ENCODE results near the gene LZTS3. TPM values are rescaled to one million over a fixed set of nuclear protein-coding genes. Genes with fewer than 3 reads are reported as not detected.
"Not testable (repeated sequence)": the region's sequence is repeated elsewhere in the genome, so short reads cannot be mapped to it uniquely, and the experiment has no call there.

The LZTS3 gene
- total RNA-seq, 1 donor from 2014 or later, result 14.2 TPM

DNA sequence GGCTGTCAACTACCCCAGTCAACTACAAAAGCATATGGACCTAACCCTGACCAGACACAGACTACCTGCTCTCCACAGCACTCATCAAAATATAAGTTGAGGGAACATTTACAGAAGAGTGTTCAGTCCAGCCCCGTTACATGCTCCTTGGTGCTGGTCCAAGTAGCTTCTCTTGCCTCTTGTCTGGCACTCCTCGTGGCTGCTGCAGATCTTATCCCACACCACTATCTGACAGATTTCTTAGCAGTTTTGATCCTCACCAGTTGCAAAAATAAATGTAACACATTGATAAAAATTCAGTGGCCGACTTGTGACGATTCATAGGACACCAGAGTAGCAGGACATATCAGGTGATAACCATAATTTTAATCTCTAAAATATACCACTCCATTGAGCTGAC is 44.3 kb downstream of the LZTS3 start:
- H3K27ac Mint-ChIP-seq, result no peak overlapping the region
- DNase-seq (ENCODE audit: low spot score in 2 of 2, unreplicated experiment in 2 of 2), result no peak
- no peaks in the 10 kb centered on the region for H3K27me3 Mint-ChIP-seq (ENCODE audit: low read depth)
- H3K9me3 Mint-ChIP-seq, result no peaks in the 10 kb centered on the region
- no peak overlapping the region for H3K4me3 Mint-ChIP-seq
- no peaks in the 10 kb centered on the region for H3K4me1 Mint-ChIP-seq
- TF ChIP-seq, protein P1, sequence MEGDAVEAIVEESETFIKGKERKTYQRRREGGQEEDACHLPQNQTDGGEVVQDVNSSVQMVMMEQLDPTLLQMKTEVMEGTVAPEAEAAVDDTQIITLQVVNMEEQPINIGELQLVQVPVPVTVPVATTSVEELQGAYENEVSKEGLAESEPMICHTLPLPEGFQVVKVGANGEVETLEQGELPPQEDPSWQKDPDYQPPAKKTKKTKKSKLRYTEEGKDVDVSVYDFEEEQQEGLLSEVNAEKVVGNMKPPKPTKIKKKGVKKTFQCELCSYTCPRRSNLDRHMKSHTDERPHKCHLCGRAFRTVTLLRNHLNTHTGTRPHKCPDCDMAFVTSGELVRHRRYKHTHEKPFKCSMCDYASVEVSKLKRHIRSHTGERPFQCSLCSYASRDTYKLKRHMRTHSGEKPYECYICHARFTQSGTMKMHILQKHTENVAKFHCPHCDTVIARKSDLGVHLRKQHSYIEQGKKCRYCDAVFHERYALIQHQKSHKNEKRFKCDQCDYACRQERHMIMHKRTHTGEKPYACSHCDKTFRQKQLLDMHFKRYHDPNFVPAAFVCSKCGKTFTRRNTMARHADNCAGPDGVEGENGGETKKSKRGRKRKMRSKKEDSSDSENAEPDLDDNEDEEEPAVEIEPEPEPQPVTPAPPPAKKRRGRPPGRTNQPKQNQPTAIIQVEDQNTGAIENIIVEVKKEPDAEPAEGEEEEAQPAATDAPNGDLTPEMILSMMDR (IDR thresholded peaks at IDR 0.05; ENCODE audit: unreplicated experiment), result no peak
- peaks cover 17% of the 10 kb centered on the region for H3K36me3 Mint-ChIP-seq

DNA sequence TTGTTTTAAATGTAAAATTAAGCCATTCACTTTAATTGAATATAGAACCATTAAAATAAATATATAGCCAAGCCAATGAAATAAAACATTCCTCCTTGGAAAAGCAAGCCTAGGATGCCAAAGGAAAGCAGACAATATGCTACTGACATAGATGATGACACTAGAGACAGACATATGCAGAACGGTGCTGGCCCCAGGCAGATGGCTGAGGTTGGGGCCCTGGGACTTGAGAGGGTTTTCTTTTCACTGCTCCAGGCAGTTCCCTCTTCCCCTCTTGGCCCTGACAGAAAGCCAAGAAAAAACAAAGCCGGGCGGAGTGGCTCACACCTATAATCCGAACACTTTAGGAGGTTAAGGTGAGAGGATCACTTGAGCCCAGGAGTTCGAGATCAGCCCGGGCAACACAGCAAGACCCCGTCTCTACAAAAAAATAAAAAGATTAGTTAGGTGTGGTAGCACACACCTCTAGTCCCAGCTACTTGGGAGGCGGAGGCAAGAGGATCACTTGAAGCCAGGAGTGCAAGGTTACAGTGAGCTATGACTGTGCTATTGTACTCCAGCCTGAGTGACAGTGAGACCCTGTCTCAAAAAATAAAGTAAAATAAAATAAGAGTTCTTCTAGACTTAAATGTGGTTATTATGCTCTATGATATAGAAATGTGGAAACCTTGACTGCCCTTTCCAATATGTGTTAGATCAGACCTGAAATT is 44.9 kb downstream of the LZTS3 start:
- no peaks in the 10 kb centered on the region for H3K4me1 Mint-ChIP-seq
- H3K27me3 Mint-ChIP-seq (ENCODE audit: low read depth), result no peaks in the 10 kb centered on the region
- H3K9me3 Mint-ChIP-seq, result peaks cover 2% of the 10 kb centered on the region
- no peak overlapping the region for H3K4me3 Mint-ChIP-seq
- H3K27ac Mint-ChIP-seq, result no peak overlapping the region
- peaks cover 20% of the 10 kb centered on the region for H3K36me3 Mint-ChIP-seq
- TF ChIP-seq, protein P1 (IDR thresholded peaks at IDR 0.05; ENCODE audit: unreplicated experiment), result no peak
- DNase-seq (ENCODE audit: low spot score in 2 of 2, unreplicated experiment in 2 of 2), result no peak

DNA sequence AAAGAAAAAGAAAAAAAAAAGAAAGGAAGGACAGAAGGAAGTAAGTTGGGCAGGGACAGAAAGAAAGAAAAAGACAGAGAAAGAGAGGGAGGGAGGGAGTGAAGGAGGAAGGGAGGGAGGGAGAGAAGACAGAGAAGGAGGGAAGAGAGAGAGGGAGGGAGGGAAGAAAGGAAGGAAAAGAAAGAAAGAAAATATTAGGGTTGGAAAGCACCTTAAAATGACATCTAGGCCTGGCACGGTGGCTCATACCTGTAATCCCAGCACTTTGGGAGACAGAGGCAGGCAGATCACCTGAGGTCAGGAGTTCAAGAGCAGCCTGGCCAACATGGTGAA is 46.9 kb downstream of the LZTS3 start:
- peaks cover 15% of the 10 kb centered on the region for H3K9me3 Mint-ChIP-seq
- H3K4me3 Mint-ChIP-seq, result no peak overlapping the region
- TF ChIP-seq, protein P1 (IDR thresholded peaks at IDR 0.05; ENCODE audit: unreplicated experiment), result no peak
- no peaks in the 10 kb centered on the region for H3K4me1 Mint-ChIP-seq
- H3K27ac Mint-ChIP-seq, result no peak overlapping the region
- peaks cover 40% of the 10 kb centered on the region for H3K36me3 Mint-ChIP-seq
- H3K27me3 Mint-ChIP-seq (ENCODE audit: low read depth), result no peaks in the 10 kb centered on the region
- DNase-seq (ENCODE audit: low spot score in 2 of 2, unreplicated experiment in 2 of 2), result no peak

DNA sequence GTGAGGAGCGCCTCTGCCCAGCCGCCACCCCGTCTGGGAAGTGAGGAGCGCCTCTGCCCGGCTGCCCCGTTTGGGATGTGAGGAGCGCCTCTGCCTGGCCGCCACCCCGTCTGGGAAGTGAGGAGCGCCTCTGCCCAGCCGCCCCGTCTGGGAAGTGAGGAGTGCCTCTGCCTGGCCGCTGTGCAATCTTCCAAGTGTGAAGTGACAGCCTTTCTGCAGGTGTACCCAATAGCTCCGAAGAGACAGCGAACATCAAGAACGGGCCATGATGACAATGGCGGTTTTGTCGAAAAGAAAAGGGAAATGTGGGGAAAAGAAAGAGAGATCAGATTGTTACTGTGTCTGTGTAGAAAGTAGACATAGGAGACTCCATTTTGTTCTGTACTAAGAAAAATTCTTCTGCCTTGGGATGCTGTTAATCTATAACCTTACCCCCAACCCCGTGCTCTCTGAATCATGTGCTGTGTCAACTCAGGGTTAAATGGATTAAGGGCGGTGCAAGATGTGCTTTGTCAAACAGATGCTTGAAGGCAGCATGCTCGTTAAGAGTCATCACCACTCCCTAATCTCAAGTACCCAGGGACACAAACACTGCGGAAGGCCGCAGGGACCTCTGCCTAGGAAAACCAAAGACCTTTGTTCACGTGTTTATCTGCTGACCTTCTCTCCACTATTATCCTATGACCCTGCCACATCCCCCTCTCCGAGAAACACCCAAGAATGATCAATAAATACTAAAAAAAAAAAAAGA is 47.4 kb downstream of the LZTS3 start:
- H3K4me3 Mint-ChIP-seq; H3K4me1 Mint-ChIP-seq; H3K27me3 Mint-ChIP-seq (ENCODE audit: low read depth); H3K27ac Mint-ChIP-seq; DNase-seq (ENCODE audit: low spot score in 2 of 2, unreplicated experiment in 2 of 2): not testable (repeated sequence)
- Mint-ChIP-seq H3K36me3 (peaks cover 43% of the 10 kb centered on the region), H3K9me3 (peaks cover 15% of the 10 kb centered on the region)

DNA sequence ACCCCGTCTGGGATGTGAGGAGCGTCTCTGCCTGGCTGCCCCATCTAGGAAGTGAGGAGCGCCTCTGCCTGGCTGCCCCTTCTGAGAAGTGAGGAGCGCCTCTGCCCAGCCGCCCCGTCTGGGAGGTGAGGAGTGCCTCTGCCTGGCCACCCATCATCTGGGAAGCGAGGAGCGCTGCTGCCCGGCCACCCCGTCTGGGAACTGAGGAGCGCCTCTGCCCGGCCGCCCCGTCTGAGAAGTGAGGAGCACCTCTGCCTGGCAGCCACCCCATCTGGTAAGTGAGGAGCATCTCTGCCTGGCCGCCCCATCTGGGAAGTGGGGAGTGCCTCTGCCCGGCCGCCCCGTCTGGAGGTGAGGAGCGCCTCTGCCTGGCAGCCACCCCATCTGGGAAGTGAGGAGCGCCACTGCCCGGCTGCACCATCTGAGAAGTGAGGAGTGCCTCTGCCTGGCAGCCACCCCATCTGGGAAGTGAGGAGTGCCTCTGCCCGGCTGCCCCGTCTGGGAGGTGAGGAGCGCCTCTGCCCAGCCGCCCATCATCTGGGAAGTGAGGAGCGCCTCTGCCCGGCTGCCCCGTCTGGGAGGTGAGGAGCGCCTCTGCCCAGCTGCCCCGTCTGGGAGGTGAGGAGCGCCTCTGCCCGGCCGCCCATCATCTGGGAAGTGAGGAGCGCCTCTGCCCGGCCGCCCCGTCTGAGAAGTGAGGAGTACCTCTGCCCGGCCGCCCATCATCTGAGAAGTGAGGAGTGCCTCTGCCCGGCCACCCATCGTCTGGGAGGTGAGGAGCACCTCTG is 48.4 kb downstream of the LZTS3 start:
- not testable (repeated sequence) for H3K4me3 Mint-ChIP-seq; H3K4me1 Mint-ChIP-seq; DNase-seq (ENCODE audit: low spot score in 2 of 2, unreplicated experiment in 2 of 2); H3K27me3 Mint-ChIP-seq (ENCODE audit: low read depth); H3K27ac Mint-ChIP-seq
- Mint-ChIP-seq H3K9me3 (peaks cover 15% of the 10 kb centered on the region), H3K36me3 (peaks cover 46% of the 10 kb centered on the region)

DNA sequence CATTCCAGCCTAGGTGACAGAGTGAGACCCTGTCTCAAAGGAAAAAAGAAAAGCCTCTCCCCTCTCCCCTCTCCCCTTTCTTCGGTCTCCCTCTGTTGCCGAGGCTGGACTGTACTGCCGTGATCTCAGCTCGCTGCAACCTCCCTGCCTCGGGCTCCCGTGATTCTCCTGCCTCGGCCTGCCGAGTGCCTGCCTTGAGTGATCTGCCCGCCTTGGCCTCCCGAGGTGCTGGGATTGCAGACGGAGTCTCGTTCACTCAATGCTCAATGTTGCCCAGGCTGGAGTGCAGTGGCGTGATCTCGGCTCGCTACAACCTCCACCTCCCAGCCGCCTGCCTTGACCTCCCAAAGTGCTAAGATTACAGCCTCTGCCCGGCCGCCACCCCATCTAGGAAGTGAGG is 49.2 kb downstream of the LZTS3 start:
- DNase-seq (ENCODE audit: low spot score in 2 of 2, unreplicated experiment in 2 of 2); H3K27me3 Mint-ChIP-seq (ENCODE audit: low read depth); H3K4me1 Mint-ChIP-seq; H3K4me3 Mint-ChIP-seq; H3K27ac Mint-ChIP-seq: not testable (repeated sequence)
- Mint-ChIP-seq H3K36me3 (peaks cover 49% of the 10 kb centered on the region), H3K9me3 (peaks cover 15% of the 10 kb centered on the region)

DNA sequence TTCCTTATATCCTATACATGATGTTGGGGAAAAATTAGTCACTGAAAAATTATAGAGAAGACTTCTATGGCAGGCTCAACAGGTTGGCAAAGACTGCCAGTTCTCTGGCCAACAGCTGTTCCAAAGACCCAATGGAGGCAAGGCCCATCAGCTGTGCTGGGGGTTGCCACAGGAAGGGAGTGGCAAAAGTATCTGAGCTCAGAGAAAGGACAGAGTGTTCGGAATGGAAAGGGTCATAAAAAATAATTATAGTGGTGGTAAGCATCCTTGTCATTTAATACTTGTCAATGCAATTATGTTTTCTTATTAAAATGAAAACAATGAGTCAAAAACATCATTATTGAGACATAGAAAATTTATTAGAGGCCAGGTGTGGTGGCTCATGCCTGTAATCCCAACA is 49.8 kb downstream of the LZTS3 start:
- Mint-ChIP-seq H3K4me1 (no peaks in the 10 kb centered on the region), H3K36me3 (peaks cover 50% of the 10 kb centered on the region), H3K4me3 (no peak overlapping the region), H3K27ac (no peak overlapping the region), H3K9me3 (peaks cover 15% of the 10 kb centered on the region), H3K27me3 (ENCODE audit: low read depth) (no peaks in the 10 kb centered on the region)
- TF ChIP-seq, protein P1 (IDR thresholded peaks at IDR 0.05; ENCODE audit: unreplicated experiment), result no peak
- DNase-seq (ENCODE audit: low spot score in 2 of 2, unreplicated experiment in 2 of 2), result no peak
